ENCODE data around the gene WFDC5.

The WFDC5 gene

GRCh38 chr20:45104786-45105185 lies 10.2 kb downstream of the WFDC5 start (continued):
- TF ChIP-seq ZNF248 (tag by site-specific recombination; IDR thresholded peaks at IDR 0.05): no peak
- no peak for TF ChIP-seq ATF2 (tag by site-specific recombination; IDR thresholded peaks at IDR 0.05; ENCODE audit: low read depth)
- no peak for TF ChIP-seq INSM2 (tag by site-specific recombination; IDR thresholded peaks at IDR 0.05)
- TF ChIP-seq PRDM2 (tag by site-specific recombination; IDR thresholded peaks at IDR 0.05; ENCODE audit: borderline replicate concordance): no peak
- no peak for TF ChIP-seq PRDM6 (tag by site-specific recombination; IDR thresholded peaks at IDR 0.05)
- no peak for TF ChIP-seq KLF1 (tag by site-specific recombination; IDR thresholded peaks at IDR 0.05)
- no peak for TF ChIP-seq ZNF214 (tag by site-specific recombination; IDR thresholded peaks at IDR 0.05; ENCODE audit: borderline replicate concordance)
- TF ChIP-seq ZNF518A (tag by site-specific recombination; conservative IDR thresholded peaks at IDR 0.05; ENCODE audit: low read depth): no peak
- TF ChIP-seq ZNF747 (tag by site-specific recombination; IDR thresholded peaks at IDR 0.05): no peak

- TF ChIP-seq ZNF10 (tag by site-specific recombination; IDR thresholded peaks at IDR 0.05) (peak; percentile 98), ZNF324 (tag by site-specific recombination; IDR thresholded peaks at IDR 0.05) (no peak)
- ChIA-PET CTCF (interaction anchor here (0.7 to 1.0 kb wide), 6 partner anchors 8 to 664 kb away, joined by 3 to 4 read pairs (median 3); no protein-coding TSS in a partner anchor), POLR2A (no interaction called here)
- no peaks in the 10 kb centered on the region for H3K36me3 ChIP-seq (ENCODE audit: control insufficient read depth in 2 of 2, insufficient read depth in 1 of 2, low read length in 2 of 2)
- H3K9me3 ChIP-seq (ENCODE audit: control insufficient read depth, insufficient read depth, low read depth, low read length): no peaks in the 10 kb centered on the region
- no peak overlapping the region for H3K27ac ChIP-seq (ENCODE audit: extremely low read depth, low read depth, low read length)
- H3K4me3 ChIP-seq (ENCODE audit: low read depth, low read length): no peak overlapping the region
- no peaks in the 10 kb centered on the region for H3K4me1 ChIP-seq (ENCODE audit: control insufficient read depth, insufficient read depth, low read length)
Observed at GRCh38 chr20:45103072-45103471, 11.9 kb downstream of the WFDC5 start.
